ENCODE data around the gene PTPRN2.

Gene PTPRN2

GRCh38 chr7:157723205-157723604 lies 864.4 kb downstream of the PTPRN2 start:
- no peak for DNase-seq

GRCh38 chr7:157722137-157723060 lies 865.2 kb downstream of the PTPRN2 start:
- DNase-seq = no peak

GRCh38 chr7:157721468-157722136 lies 866.0 kb downstream of the PTPRN2 start:
- DNase-seq = no peak

GRCh38 chr7:157719705-157720655 lies 867.6 kb downstream of the PTPRN2 start:
- DNase-seq = peak in 1 of 2 donors; percentile 6

GRCh38 chr7:157719008-157719682 lies 868.5 kb downstream of the PTPRN2 start:
- DNase-seq = peak in 1 of 2 donors; percentile 3

GRCh38 chr7:157718303-157719007 lies 869.2 kb downstream of the PTPRN2 start:
- DNase-seq = no peak

- DNase-seq = no peak
Observed at GRCh38 chr7:157717211-157718174, 870.1 kb downstream of the PTPRN2 start.

- peak in 1 of 2 donors; percentile 8 for DNase-seq
Observed at GRCh38 chr7:157715938-157716280, 871.7 kb downstream of the PTPRN2 start.

GRCh38 chr7:157715071-157715937 lies 872.3 kb downstream of the PTPRN2 start:
- DNase-seq = peak in 1 of 2 donors; percentile 5

- peak in 1 of 2 donors; percentile 5 for DNase-seq
Observed at GRCh38 chr7:157714166-157715070, 873.2 kb downstream of the PTPRN2 start.

- DNase-seq = no peak
Observed at GRCh38 chr7:157713591-157713990, 874.0 kb downstream of the PTPRN2 start.

- no peak for DNase-seq
Observed at GRCh38 chr7:157712666-157713235, 874.9 kb downstream of the PTPRN2 start.

GRCh38 chr7:157711353-157711888 lies 876.2 kb downstream of the PTPRN2 start:
- peak in 1 of 2 donors; percentile 4 for DNase-seq

- peak in 1 of 2 donors; percentile 5 for DNase-seq
Observed at GRCh38 chr7:157710396-157710795, 877.2 kb downstream of the PTPRN2 start.

- peak in 1 of 2 donors; percentile 7 for DNase-seq
Observed at GRCh38 chr7:157709531-157710251, 877.9 kb downstream of the PTPRN2 start.

- no peak for DNase-seq
Observed at GRCh38 chr7:157708919-157709295, 878.7 kb downstream of the PTPRN2 start.
